Measurements from ENCODE around the gene NKAIN2.

GRCh38 chr6:124200661-124201060 is 397.0 kb downstream of the NKAIN2 start:
- TF ChIP-seq CTCF (conservative IDR thresholded peaks at IDR 0.05) (no peak), ZFX (IDR thresholded peaks at IDR 0.05) (no peak)

Data from C4-2B (cell line).